HL-60 (cell line): ENCODE results near the gene PURA.

ENCODE experiments used
- GABPA ChIP-seq: IDR thresholded peaks from 2 replicates; pipeline ENCODE4 v1.6.1; 2012; ENCODE audit warnings: low read depth
- POLR2AphosphoS5 ChIP-seq: IDR thresholded peaks from 2 replicates; pipeline ENCODE4 v1.6.1; 2012; ENCODE audit warnings: low read depth
- REST ChIP-seq: IDR thresholded peaks from 2 replicates; pipeline ENCODE4 v1.6.1; 2012; ENCODE audit warnings: low read depth; ENCODE audit not compliant: insufficient replicate concordance
- TF ChIP-seq, protein P1 (sequence below): IDR thresholded peaks from one replicate; pipeline ENCODE4 v1.5.1; 2011; ENCODE audit warnings: low read length, control low read depth, inconsistent platforms; ENCODE audit not compliant: insufficient read depth

- TF ChIP-seq, protein P1, sequence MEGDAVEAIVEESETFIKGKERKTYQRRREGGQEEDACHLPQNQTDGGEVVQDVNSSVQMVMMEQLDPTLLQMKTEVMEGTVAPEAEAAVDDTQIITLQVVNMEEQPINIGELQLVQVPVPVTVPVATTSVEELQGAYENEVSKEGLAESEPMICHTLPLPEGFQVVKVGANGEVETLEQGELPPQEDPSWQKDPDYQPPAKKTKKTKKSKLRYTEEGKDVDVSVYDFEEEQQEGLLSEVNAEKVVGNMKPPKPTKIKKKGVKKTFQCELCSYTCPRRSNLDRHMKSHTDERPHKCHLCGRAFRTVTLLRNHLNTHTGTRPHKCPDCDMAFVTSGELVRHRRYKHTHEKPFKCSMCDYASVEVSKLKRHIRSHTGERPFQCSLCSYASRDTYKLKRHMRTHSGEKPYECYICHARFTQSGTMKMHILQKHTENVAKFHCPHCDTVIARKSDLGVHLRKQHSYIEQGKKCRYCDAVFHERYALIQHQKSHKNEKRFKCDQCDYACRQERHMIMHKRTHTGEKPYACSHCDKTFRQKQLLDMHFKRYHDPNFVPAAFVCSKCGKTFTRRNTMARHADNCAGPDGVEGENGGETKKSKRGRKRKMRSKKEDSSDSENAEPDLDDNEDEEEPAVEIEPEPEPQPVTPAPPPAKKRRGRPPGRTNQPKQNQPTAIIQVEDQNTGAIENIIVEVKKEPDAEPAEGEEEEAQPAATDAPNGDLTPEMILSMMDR, result no peak
- no peak for TF ChIP-seq POLR2AphosphoS5
- no peak for TF ChIP-seq REST
- no peak for TF ChIP-seq GABPA
Observed at GRCh38 chr5:140126315-140127012, 12.6 kb downstream of the PURA start.
